Cardiac muscle cell (in vitro differentiated cells and primary cell): Measurements from ENCODE around the gene RTTN. TPM values are rescaled to one million over a fixed set of nuclear protein-coding genes. Genes with fewer than 3 reads are reported as not detected.

ENCODE experiments used
- DNase-seq, 2 donors: peaks; one replicate each; pipeline versions ENCODE4 v3.0.0 to v3.0.0-alpha.2; 2010 to 2017; ENCODE audit warnings: low read depth in 1 of 2, low spot score in 1 of 2
- H3K27ac ChIP-seq: fragments of 200-600 bp; sonication (generic); 2 replicates; pipeline ENCODE4 v1.5.1; 2016
- H3K27me3 ChIP-seq: fragments of 200-600 bp; sonication (generic); 2 replicates; pipeline ENCODE4 v1.6.0; 2016; ENCODE audit warnings: control low read depth
- H3K36me3 ChIP-seq: fragments of 200-600 bp; sonication (generic); 2 replicates; pipeline ENCODE4 v1.5.1; 2016; ENCODE audit warnings: control low read depth
- H3K4me1 ChIP-seq: fragments of 200-600 bp; sonication (generic); 2 replicates; pipeline ENCODE4 v1.8.1; 2017; ENCODE audit warnings: low read depth, mild to moderate bottlenecking, mixed run types
- H3K4me3 ChIP-seq: fragments of 200-600 bp; sonication (generic); 2 replicates; pipeline ENCODE4 v1.5.1; 2016; ENCODE audit warnings: mild to moderate bottlenecking
- H3K9me3 ChIP-seq: fragments of 200-600 bp; sonication (generic); 2 replicates; pipeline ENCODE4 v1.5.1; 2017; ENCODE audit warnings: low read depth, mild to moderate bottlenecking, control low read depth
- polyA plus RNA-seq: library from polyadenylated mRNA; unstranded; fragments of >200 nt; fragmentation: Nextera tagmentation; extraction: Ambion mirVana; gene quantifications from 2 replicates; pipeline ENCODE4 v1.2.1, GENCODE V29; 2016
- total RNA-seq: library from RNA; depleted of rRNA; stranded (reverse); fragments of >200 nt; gene quantifications from 2 replicates; pipeline ENCODE4 v1.2.3, GENCODE V29; 2016
- TF ChIP-seq, protein P1 (sequence below): IDR thresholded peaks from 2 replicates; pipeline ENCODE4 v1.5.1; 2012; ENCODE audit warnings: low read depth, mild to moderate bottlenecking, low read length

Gene RTTN
- total and polyA plus RNA-seq, 2 experiments from 2014 or later = 4.7 to 21.7 TPM

DNA sequence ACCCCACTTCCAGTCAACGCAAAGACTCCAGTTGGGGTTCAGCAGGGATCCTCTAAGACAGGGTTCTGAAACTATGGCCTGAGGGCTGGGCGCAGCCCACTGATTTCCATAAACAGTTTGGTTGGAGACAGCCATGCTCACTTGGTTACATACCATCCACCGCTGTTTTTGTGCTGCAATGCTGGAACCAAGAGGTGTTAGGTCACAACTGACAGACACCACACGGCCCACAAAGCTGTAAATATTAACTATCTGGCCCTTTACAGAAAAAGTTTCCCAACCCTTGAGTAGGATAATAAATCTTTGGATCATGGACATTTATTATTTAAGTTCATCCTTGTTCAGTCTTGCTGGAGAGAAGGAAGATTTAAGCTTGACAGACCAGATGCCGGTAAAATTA lies 249.4 kb downstream of the RTTN start:
- Histone ChIP-seq H3K9me3 (no peaks in the 10 kb centered on the region), H3K4me3 (no peak overlapping the region), H3K27me3 (no peaks in the 10 kb centered on the region), H3K27ac (no peak overlapping the region), H3K4me1 (no peaks in the 10 kb centered on the region), H3K36me3 (no peaks in the 10 kb centered on the region)
- TF ChIP-seq, protein P1, sequence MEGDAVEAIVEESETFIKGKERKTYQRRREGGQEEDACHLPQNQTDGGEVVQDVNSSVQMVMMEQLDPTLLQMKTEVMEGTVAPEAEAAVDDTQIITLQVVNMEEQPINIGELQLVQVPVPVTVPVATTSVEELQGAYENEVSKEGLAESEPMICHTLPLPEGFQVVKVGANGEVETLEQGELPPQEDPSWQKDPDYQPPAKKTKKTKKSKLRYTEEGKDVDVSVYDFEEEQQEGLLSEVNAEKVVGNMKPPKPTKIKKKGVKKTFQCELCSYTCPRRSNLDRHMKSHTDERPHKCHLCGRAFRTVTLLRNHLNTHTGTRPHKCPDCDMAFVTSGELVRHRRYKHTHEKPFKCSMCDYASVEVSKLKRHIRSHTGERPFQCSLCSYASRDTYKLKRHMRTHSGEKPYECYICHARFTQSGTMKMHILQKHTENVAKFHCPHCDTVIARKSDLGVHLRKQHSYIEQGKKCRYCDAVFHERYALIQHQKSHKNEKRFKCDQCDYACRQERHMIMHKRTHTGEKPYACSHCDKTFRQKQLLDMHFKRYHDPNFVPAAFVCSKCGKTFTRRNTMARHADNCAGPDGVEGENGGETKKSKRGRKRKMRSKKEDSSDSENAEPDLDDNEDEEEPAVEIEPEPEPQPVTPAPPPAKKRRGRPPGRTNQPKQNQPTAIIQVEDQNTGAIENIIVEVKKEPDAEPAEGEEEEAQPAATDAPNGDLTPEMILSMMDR = no peak
- no peak for DNase-seq

DNA sequence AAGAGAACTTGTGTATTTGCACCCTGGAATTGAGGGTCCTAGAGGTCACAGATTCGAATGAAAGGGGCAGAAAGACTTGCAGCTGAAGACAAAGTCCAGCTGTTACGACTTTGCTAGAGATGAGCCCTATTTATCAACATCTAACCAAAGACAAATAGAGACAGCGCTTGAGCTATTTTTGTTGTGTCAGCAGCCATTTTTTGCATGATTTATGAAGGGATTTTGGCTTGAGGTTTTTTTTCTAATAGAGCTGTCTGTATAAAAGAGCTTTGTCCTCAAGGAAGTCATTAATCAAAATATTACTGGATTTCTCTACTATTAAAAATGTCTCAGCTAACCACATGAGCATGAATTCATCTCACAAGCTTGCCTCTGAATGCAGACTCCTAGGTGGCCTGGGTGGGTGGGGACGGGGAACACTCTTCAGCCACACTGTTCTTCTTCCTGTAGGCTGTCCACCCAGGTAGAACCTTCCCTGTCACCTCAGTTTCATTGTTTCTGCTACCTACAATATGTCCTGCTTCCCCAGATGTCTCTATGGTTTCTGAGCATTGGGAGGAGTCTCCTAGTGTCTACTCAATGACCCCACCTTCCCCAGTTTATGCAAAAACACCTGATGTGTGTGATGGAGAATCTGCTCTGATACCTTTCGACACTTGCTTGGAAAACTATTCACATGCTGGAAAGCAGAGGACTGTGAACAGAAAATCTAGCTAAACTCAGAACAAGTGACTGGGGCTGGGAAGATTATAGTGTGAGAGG lies 250.6 kb downstream of the RTTN start:
- H3K36me3 ChIP-seq = no peaks in the 10 kb centered on the region
- no peaks in the 10 kb centered on the region for H3K27me3 ChIP-seq
- H3K4me1 ChIP-seq = no peaks in the 10 kb centered on the region
- H3K9me3 ChIP-seq = no peaks in the 10 kb centered on the region
- TF ChIP-seq, protein P1 = no peak
- H3K27ac ChIP-seq = no peak overlapping the region
- no peak overlapping the region for H3K4me3 ChIP-seq
- no peak for DNase-seq

DNA sequence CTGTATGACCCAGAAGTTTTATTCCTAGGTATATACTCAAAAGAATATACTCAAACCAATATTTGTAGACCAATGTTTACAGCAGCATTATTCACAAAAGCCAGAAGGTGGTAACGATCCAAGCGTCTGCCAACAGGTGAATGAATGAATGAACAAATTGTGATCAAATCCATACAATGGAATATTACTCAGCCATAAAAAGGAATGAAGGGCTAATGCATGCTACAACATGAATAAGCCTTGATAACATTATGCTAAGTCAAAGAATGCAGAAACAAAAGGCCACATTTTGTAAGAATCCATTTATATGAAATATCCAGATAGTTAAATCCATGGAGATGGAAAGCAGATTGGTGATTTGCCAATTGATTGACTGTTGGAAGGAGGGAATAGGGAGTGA lies 252.3 kb downstream of the RTTN start:
- DNase-seq = no peak
- TF ChIP-seq, protein P1 = no peak
- Histone ChIP-seq H3K27me3 (no peaks in the 10 kb centered on the region), H3K4me3 (no peak overlapping the region), H3K9me3 (no peaks in the 10 kb centered on the region), H3K27ac (no peak overlapping the region), H3K4me1 (no peaks in the 10 kb centered on the region), H3K36me3 (no peaks in the 10 kb centered on the region)

Other genes starting within 250 kb of the RTTN start
- 17.5 and 24.1 TPM in 2 replicates for gene SOCS6, start 83.4 kb upstream of the RTTN start, total RNA-seq
- 11.0 and 17.5 TPM in 2 replicates for gene SOCS6, start 83.4 kb upstream of the RTTN start, polyA plus RNA-seq